Measurements from ENCODE around the gene EGFR.

Gene EGFR

GRCh38 chr7:55224111-55224510 lies 205.3 kb downstream of the EGFR start:
- Histone ChIP-seq H3K27me3 (ENCODE audit: control insufficient read depth, low read length) (no peaks in the 10 kb centered on the region), H3K4me1 (ENCODE audit: control insufficient read depth, low read length) (no peaks in the 10 kb centered on the region), H3K79me2 (ENCODE audit: control insufficient read depth, low read length) (no peaks in the 10 kb centered on the region), H3K36me3 (ENCODE audit: control insufficient read depth, low read length) (no peaks in the 10 kb centered on the region), H3F3A (ENCODE audit: control insufficient read depth, insufficient read depth) (no peaks in the 10 kb centered on the region), H3K4me2 (ENCODE audit: low read length) (no peak overlapping the region), H3K9me3 (ENCODE audit: control insufficient read depth, insufficient read depth, low read length) (no peaks in the 10 kb centered on the region; the same call in 1 of the 2 replicates), H3K27ac (ENCODE audit: low read depth, low read length) (no peak overlapping the region), H4K20me1 (ENCODE audit: control insufficient read depth, insufficient read depth, low read depth, low read length) (no peaks in the 10 kb centered on the region), H3K4me3 (ENCODE audit: low read length) (no peak overlapping the region), H3K9me2 (replicated peaks; ENCODE audit: control insufficient read depth, low read length) (no peaks in the 10 kb centered on the region)
- TF ChIP-seq EZH2phosphoT487 (IDR thresholded peaks at IDR 0.05; ENCODE audit: borderline replicate concordance, low read length) (no peak), CTCF (IDR thresholded peaks at IDR 0.05; ENCODE audit: low read depth, low read length, poor library complexity, severe bottlenecking) (no peak)

- no peaks in the 10 kb centered on the region for H3K27me3 ChIP-seq (ENCODE audit: control insufficient read depth, low read length)
- TF ChIP-seq CTCF (IDR thresholded peaks at IDR 0.05; ENCODE audit: low read depth, low read length, poor library complexity, severe bottlenecking): no peak
- no peak for TF ChIP-seq EZH2phosphoT487 (IDR thresholded peaks at IDR 0.05; ENCODE audit: borderline replicate concordance, low read length)
- H3K36me3 ChIP-seq (ENCODE audit: control insufficient read depth, low read length): no peaks in the 10 kb centered on the region
- no peaks in the 10 kb centered on the region for H3K79me2 ChIP-seq (ENCODE audit: control insufficient read depth, low read length)
- no peaks in the 10 kb centered on the region for H3F3A ChIP-seq (ENCODE audit: control insufficient read depth, insufficient read depth)
- H3K4me2 ChIP-seq (ENCODE audit: low read length): no peak overlapping the region
- no peak overlapping the region for H3K4me3 ChIP-seq (ENCODE audit: low read length)
- no peaks in the 10 kb centered on the region; the same call in 1 of the 2 replicates for H3K9me3 ChIP-seq (ENCODE audit: control insufficient read depth, insufficient read depth, low read length)
- H3K27ac ChIP-seq (ENCODE audit: low read depth, low read length): no peak overlapping the region
- no peaks in the 10 kb centered on the region for H4K20me1 ChIP-seq (ENCODE audit: control insufficient read depth, insufficient read depth, low read depth, low read length)
- no peaks in the 10 kb centered on the region for H3K4me1 ChIP-seq (ENCODE audit: control insufficient read depth, low read length)
- no peaks in the 10 kb centered on the region for H3K9me2 ChIP-seq (replicated peaks; ENCODE audit: control insufficient read depth, low read length)
Measured at GRCh38 chr7:55224810-55225209, 206.0 kb downstream of the EGFR start.

DNA sequence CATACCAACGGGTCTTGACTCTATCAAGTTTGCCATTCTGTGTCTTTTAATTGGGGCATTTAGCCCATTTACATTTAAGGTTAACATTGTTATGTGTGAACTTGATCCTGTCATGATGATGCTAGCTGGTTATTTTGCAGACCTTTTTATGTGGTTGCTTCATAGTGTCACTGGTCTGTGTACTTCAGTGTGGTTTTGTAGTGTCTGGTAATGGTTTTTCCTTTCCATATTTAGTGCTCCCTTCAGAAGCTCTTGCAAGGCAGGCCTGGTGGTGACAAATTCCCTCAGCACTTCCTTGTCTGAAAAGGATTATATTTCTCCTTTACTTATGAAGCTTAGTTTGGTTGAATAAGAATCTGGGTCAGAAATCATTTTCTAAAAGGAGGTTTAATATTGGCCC lies 211.2 kb downstream of the EGFR start:
- H3K79me2 ChIP-seq (ENCODE audit: control insufficient read depth, low read length): no peaks in the 10 kb centered on the region
- no peak overlapping the region for H3K4me2 ChIP-seq (ENCODE audit: low read length)
- H3K4me1 ChIP-seq (ENCODE audit: control insufficient read depth, low read length): no peaks in the 10 kb centered on the region
- H3K27me3 ChIP-seq (ENCODE audit: control insufficient read depth, low read length): no peaks in the 10 kb centered on the region
- no peaks in the 10 kb centered on the region for H3K36me3 ChIP-seq (ENCODE audit: control insufficient read depth, low read length)
- no peak overlapping the region for H3K27ac ChIP-seq (ENCODE audit: low read depth, low read length)
- no peak overlapping the region for H3K4me3 ChIP-seq (ENCODE audit: low read length)
- no peaks in the 10 kb centered on the region for H3K9me2 ChIP-seq (replicated peaks; ENCODE audit: control insufficient read depth, low read length)
- no peak for TF ChIP-seq CTCF (IDR thresholded peaks at IDR 0.05; ENCODE audit: low read depth, low read length, poor library complexity, severe bottlenecking)
- no peak for TF ChIP-seq EZH2phosphoT487 (IDR thresholded peaks at IDR 0.05; ENCODE audit: borderline replicate concordance, low read length)
- no peaks in the 10 kb centered on the region for H3F3A ChIP-seq (ENCODE audit: control insufficient read depth, insufficient read depth)
- H3K9me3 ChIP-seq (ENCODE audit: control insufficient read depth, insufficient read depth, low read length): no peaks in the 10 kb centered on the region; the same call in 1 of the 2 replicates
- no peaks in the 10 kb centered on the region for H4K20me1 ChIP-seq (ENCODE audit: control insufficient read depth, insufficient read depth, low read depth, low read length)
